Dermis blood vessel endothelial cell (primary cell): ENCODE data around the gene FOSB. TPM values are rescaled to one million over a fixed set of nuclear protein-coding genes. Genes with fewer than 3 reads are reported as not detected.
A peak's percentile ranks its signal among the peaks of the same experiment; 100 is the strongest.
"Not testable (repeated sequence)": the region's sequence is repeated elsewhere in the genome, so short reads cannot be mapped to it uniquely, and the experiment has no call there.

Experiments
- DNase-seq: peaks from one replicate; pipeline ENCODE4 v3.0.0; 2010
- total RNA-seq: library from RNA; depleted of rRNA; stranded (reverse); fragments of >200 nt; gene quantifications from 2 replicates; pipeline ENCODE4 v1.2.3, GENCODE V29; 2014

FOSB gene
- total RNA-seq: 0.65 and 23.8 TPM in 2 replicates

GRCh38 chr19:45467456-45468158 is at the start of gene FOSB:
TSS of gene FOSB (plus strand) at chr19:45467996. CDS start at chr19:45468587, 591 bp downstream.
- peak; percentile 96 for DNase-seq

DNA sequence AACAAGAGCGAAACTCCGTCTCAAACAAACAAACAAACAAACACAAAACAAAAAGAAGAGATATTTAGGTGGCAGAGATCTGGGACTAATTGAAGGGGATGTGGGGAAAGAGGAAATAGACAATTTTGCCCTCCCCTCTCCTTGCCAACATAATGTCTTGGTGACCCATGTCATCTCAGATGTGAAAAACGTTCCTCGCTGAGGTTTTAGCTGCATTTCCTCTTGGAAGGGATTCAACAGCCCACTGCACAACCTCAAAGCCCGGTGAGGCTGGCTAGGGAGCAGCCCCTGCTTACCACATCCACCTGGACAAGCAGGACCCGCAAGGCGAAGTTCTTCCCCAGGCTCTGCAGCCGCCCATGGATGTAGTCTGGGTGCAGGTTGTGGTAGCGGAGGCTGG is 49.0 kb upstream of the FOSB start:
- DNase-seq: no peak

GRCh38 chr19:45419396-45419795 is 48.4 kb upstream of the FOSB start:
- no peak for DNase-seq

DNA sequence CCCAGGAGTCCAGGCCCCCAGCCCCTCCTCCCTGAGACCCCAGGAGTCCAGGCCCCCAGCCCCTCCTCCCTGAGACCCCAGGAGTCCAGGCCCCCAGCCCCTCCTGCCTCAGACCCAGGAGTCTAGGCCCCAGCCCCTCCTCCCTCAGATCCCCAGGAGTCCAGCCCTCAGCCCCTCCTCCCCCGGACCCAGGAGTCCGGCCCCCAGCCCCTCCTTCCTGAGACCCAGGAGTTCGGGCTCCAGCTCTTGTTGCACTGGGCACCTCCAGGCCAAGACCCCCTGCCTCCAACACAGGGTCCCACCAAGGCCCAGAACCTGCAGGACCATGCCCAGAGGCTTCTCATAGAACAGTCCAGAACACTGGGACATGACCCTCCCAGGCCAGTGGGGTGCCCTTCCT is 47.9 kb upstream of the FOSB start:
- no peak for DNase-seq

DNA sequence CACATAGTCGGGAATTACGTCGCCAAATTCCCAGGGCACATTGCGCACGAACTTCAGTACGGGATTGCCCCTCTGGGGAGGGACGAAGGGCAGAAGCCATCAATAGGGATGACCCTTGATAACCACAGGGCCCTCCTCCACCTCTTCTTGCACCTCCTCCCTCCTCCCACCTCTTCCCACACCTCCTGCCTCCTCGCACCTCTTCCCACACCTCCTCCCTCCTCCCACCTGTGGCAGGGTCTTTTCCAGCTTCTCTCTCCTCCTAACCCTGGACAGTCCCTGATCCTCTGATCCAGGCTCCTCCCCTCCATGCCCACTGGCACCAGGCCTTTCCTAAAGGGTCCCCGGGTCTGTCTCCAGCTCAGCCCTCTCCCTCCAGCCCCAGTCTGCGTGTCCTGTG is 47.4 kb upstream of the FOSB start:
- no peak for DNase-seq

GRCh38 chr19:45420871-45421270 is 46.9 kb upstream of the FOSB start:
- no peak for DNase-seq

GRCh38 chr19:45421947-45422498 is 45.8 kb upstream of the FOSB start:
- no peak for DNase-seq

GRCh38 chr19:45423033-45423588 is 44.7 kb upstream of the FOSB start:
- DNase-seq: no peak

DNA sequence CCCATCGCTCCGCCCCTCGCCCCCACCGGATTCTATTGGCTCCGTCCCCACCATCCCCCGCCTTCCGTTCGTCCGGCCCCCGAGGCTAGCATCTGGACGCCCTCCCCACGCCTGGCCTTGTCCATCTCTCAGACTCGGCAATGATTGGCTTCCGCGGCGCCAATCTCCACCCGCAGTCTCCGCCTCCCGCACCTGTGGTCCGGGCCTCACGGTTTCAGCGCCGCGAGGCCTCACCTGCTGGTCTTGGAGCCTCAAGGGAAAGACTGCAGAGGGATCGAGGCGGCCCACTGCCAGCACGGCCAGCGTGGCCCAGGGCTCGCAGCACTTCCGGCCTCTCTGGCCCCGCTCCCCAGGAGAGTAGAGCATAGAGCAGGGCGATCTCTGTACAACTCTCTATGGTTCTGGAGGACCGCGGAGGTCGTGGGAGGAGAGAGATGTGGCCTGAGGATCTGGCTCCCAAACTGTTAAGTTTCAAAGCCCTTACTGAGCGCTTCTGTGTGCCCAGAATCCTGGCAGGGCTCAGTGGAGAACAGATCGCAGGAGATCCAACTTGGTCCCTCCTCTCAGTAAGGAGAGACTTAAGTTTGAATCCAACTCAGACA is 44.1 kb upstream of the FOSB start, which contains the start of gene ERCC1:
Gene ERCC1, minus strand, starts transcription at position 329 of the 602 bp plus-strand sequence. CDS start 543 bp downstream, outside the sequence.
- DNase-seq: peak; percentile 96

- DNase-seq: peak; percentile 97
Observed at GRCh38 chr19:45424191-45425058, 43.4 kb upstream of the FOSB start.

DNA sequence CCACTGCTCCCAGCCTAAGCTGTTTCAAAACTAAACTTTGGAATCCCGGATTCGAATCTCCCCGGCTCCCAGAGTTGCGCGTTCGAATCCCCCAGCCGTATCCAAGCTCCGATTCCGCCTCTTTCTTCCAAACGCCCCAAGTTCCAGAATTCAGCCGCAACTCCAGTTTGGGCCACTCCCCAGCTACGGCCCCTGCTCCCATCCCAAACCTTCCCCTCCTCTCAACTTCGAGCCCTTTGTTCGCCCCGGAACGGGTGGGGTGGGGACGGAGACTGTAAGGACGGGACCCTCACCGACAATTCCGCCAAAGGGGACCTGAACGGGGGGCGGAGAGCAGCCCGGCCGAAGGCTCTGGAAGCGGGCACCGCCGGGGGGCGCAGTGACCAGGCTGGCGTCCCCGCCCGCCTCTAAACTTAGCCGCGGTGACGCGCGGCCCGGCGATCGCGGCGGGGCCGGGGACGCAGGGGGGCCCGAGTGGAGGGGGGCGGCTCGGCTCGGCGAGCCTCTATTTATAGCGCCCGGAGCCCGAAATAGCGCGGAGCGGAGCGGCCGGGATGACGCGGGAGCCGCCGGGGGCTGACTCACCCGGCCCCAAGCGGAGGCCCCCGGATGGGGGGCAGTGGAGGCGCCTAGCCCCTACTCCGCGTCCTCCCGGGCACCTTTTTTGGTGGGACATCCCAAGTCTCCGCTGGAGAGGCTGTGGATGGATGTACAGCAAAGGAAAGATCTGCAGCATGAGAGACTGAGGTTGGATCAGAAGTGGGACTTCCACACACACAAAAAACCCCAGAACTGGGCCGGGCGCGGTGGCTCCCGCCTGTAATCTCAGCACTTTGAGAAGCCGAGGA is 39.2 kb upstream of the FOSB start:
- peak; percentile 56 for DNase-seq

- not testable (repeated sequence) for DNase-seq
Observed at GRCh38 chr19:45429896-45430295, 37.9 kb upstream of the FOSB start.

DNA sequence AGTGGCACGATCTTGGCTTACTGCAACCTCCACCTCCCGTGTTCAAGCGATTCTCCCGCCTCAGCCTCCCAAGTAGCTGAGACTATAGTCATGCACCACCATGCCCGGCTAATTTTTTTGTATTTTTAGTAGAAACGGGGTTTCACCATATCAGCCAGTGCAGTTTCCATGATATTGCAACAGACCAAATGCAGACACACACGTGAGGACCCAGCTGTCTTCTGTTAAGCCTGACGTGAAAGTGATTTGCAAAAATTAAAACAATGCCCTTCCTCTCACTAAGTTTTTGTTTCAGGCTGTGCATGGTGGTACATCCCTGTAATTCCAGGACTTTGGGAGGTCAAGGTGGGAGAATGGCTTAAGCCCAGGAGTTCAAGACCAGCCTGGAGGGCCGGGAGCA is 36.8 kb upstream of the FOSB start:
- DNase-seq: not testable (repeated sequence)

- DNase-seq: not testable (repeated sequence)
Observed at GRCh38 chr19:45432543-45432942, 35.3 kb upstream of the FOSB start.

- no peak for DNase-seq
Observed at GRCh38 chr19:45437328-45437727, 30.5 kb upstream of the FOSB start.

DNA sequence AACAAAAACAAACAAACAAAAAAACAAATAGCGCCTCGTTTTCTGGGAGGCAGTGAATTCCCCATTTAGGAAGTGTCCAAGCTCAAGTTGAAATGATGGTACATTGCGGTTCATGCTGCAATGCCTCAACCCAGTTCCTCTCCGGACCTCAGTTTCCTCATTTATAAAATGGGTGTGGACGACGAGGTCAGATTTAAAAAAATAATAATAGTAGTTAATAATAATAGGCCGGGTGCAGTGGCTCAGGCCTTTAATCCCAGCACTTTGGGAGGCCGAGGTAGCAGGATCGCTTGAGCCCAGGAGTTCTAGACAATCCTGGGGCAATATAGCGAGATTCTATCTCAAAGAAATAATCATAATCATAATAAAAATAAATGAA is 28.6 kb upstream of the FOSB start:
- DNase-seq: no peak

- peak; percentile 82 for DNase-seq
Observed at GRCh38 chr19:45439569-45440258, 28.1 kb upstream of the FOSB start.

- no peak for DNase-seq
Observed at GRCh38 chr19:45440259-45440638, 27.5 kb upstream of the FOSB start.

- DNase-seq: peak; percentile 47
Observed at GRCh38 chr19:45440873-45441654, 26.7 kb upstream of the FOSB start.

- DNase-seq: no peak
Observed at GRCh38 chr19:45442408-45442777, 25.4 kb upstream of the FOSB start.
